ENCODE data around the gene RABGAP1L.

DNA sequence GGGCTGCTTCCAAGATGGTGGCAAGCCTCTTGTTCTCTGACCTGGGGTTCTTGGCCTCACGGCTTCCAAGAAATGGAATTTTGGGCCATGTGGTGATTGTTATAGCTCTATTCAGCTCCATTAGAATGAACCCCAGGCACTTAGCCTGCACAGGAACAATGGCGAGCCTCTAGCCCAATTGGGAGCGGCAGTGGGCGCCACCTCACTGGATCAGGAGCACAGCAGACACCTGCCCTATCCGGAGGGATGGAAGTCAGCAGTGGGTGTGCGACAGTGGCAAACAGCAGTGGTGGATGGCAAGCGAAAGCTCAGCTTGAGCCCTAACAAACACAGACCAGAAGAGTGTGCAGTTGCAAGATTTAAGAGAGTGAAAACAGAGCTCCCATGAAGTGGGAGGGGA lies 519.3 kb downstream of the RABGAP1L start:
- TF ChIP-seq, protein P1, sequence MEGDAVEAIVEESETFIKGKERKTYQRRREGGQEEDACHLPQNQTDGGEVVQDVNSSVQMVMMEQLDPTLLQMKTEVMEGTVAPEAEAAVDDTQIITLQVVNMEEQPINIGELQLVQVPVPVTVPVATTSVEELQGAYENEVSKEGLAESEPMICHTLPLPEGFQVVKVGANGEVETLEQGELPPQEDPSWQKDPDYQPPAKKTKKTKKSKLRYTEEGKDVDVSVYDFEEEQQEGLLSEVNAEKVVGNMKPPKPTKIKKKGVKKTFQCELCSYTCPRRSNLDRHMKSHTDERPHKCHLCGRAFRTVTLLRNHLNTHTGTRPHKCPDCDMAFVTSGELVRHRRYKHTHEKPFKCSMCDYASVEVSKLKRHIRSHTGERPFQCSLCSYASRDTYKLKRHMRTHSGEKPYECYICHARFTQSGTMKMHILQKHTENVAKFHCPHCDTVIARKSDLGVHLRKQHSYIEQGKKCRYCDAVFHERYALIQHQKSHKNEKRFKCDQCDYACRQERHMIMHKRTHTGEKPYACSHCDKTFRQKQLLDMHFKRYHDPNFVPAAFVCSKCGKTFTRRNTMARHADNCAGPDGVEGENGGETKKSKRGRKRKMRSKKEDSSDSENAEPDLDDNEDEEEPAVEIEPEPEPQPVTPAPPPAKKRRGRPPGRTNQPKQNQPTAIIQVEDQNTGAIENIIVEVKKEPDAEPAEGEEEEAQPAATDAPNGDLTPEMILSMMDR (IDR thresholded peaks at IDR 0.05; ENCODE audit: low read depth, low read length, missing input control), result no peak
- TF ChIP-seq JUND (IDR thresholded peaks at IDR 0.05) (no peak), YY1 (IDR thresholded peaks at IDR 0.05) (no peak), SP1 (IDR thresholded peaks at IDR 0.05) (no peak)
- TF ChIP-seq, protein P2, sequence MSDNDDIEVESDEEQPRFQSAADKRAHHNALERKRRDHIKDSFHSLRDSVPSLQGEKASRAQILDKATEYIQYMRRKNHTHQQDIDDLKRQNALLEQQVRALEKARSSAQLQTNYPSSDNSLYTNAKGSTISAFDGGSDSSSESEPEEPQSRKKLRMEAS (IDR thresholded peaks at IDR 0.05), result no peak
- TF ChIP-seq, protein P3, sequence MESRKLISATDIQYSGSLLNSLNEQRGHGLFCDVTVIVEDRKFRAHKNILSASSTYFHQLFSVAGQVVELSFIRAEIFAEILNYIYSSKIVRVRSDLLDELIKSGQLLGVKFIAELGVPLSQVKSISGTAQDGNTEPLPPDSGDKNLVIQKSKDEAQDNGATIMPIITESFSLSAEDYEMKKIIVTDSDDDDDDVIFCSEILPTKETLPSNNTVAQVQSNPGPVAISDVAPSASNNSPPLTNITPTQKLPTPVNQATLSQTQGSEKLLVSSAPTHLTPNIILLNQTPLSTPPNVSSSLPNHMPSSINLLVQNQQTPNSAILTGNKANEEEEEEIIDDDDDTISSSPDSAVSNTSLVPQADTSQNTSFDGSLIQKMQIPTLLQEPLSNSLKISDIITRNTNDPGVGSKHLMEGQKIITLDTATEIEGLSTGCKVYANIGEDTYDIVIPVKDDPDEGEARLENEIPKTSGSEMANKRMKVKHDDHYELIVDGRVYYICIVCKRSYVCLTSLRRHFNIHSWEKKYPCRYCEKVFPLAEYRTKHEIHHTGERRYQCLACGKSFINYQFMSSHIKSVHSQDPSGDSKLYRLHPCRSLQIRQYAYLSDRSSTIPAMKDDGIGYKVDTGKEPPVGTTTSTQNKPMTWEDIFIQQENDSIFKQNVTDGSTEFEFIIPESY (IDR thresholded peaks at IDR 0.05), result no peak

Data from liver (tissue), 3 donors.